Thymus (tissue), 11 donors: ENCODE data around the gene PPP2R1A. TPM values are rescaled to one million over a fixed set of nuclear protein-coding genes. Genes with fewer than 3 reads are reported as not detected.

Source experiments
- DNase-seq, 9 donors: peaks; one replicate each; pipeline ENCODE4 v3.0.0-alpha.2; 2013; ENCODE audit warnings: low spot score in 9 of 9, low read depth in 6 of 9, missing footprints in 1 of 9
- H3K27ac ChIP-seq, 2 donors: one replicate each; pipeline ENCODE4 v1.5.1; 2013; ENCODE audit warnings: control low read depth in 1 of 2, low read depth in 1 of 2, low read length in 1 of 2, mild to moderate bottlenecking in 1 of 2, moderate library complexity in 1 of 2
- H3K27me3 ChIP-seq, 2 donors: one replicate each; pipeline ENCODE4 v1.5.1; 2013; ENCODE audit warnings: low read length in 1 of 2; ENCODE audit not compliant: control insufficient read depth in 2 of 2, insufficient read depth in 1 of 2
- H3K36me3 ChIP-seq, 2 donors: one replicate each; pipeline ENCODE4 v1.5.1; 2013; ENCODE audit warnings: low read length in 1 of 2, mild to moderate bottlenecking in 1 of 2, moderate library complexity in 1 of 2; ENCODE audit not compliant: control insufficient read depth in 2 of 2, insufficient read depth in 2 of 2
- H3K4me1 ChIP-seq, 2 donors: one replicate each; pipeline ENCODE4 v1.5.1; 2013; ENCODE audit warnings: low read length in 2 of 2; ENCODE audit not compliant: control insufficient read depth in 2 of 2, insufficient read depth in 2 of 2
- H3K4me3 ChIP-seq, 2 donors: one replicate each; pipeline ENCODE4 v1.5.1; 2013; ENCODE audit warnings: low read length in 2 of 2, control low read depth in 1 of 2, mild to moderate bottlenecking in 1 of 2
- H3K9me3 ChIP-seq, 2 donors: one replicate each; pipeline ENCODE4 v1.5.1; 2013; ENCODE audit warnings: low read length in 1 of 2, mild to moderate bottlenecking in 1 of 2; ENCODE audit not compliant: control insufficient read depth in 2 of 2, insufficient read depth in 1 of 2
- WGBS: extraction: QIAGEN DNeasy Blood & Tissue Kit; methylation state at CpG from one replicate; pipeline ENCODE4 v1.1.7; 2013; 5-methylcytosine and 5-hydroxymethylcytosine counted together
- polyA plus RNA-seq: library from polyadenylated mRNA; stranded (reverse); fragments of 200-250 nt; gene quantifications from one replicate; pipeline ENCODE4 v1.2.3, GENCODE V29; 2013
- total RNA-seq: library from RNA; stranded (reverse); fragments of 120-200 nt; gene quantifications from one replicate; pipeline ENCODE4 v1.2.4, GENCODE V29; 2013
- donor health status: healthy.

Gene PPP2R1A
- total and polyA plus RNA-seq, 2 donors = 92.4 to 95.2 TPM

DNA sequence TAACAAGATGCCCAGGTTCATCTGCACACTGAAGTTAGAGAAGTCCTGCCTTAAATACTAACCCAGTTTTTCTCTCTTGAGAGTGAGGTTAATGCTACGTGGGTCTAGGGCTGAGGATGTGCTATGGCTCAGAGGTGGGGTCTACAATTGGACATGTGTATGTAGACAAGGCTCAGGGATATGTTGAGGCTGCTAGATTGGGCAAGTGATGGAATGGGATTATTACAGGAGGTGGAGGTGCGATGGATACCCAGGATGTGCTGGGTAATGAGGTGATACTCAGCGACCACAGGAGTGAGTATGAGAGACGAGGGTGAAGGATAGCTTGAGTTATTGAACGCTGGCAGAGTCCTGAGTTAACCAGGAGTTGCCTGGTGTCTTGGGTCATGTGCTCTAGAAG lies 38.1 kb downstream of the PPP2R1A start:
- 98% methylated on average over 5 of the region's 5 CpGs for WGBS
- Histone ChIP-seq H3K4me3 (no peak overlapping the region), H3K27me3 (no peaks in the 10 kb centered on the region), H3K9me3 (no peaks in the 10 kb centered on the region), H3K36me3 (peaks cover 43 to 49% of the 10 kb centered on the region in 2 donors), H3K27ac (no peak overlapping the region), H3K4me1 (no peaks in the 10 kb centered on the region)
- no peak for DNase-seq

DNA sequence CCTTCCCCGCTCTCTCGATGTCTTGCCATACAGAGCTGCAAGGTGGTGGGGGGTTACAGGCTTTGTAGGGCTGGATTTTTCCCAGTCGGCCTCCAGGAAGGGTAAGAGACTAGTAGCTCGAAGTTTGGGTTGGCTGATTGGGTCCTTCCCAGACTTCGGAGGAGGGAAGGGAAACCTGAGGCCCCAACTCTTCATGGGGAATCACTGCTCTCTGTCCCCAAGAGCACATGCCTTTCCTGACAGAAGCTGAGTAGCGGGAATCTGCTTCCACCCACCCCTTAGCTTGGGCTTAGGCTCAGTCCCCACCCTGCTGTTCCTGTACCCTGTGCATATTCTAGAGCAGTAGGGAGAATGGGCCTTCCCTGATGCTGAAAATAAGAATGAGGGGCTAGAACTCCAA lies 39.7 kb downstream of the PPP2R1A start:
- no peak overlapping the region for H3K4me3 ChIP-seq
- H3K27me3 ChIP-seq = no peaks in the 10 kb centered on the region
- no peak overlapping the region for H3K27ac ChIP-seq
- no peaks in the 10 kb centered on the region for H3K9me3 ChIP-seq
- no peaks in the 10 kb centered on the region for H3K4me1 ChIP-seq
- 99% methylated on average over 6 of the region's 6 CpGs for WGBS
- H3K36me3 ChIP-seq = peaks cover 29 to 33% of the 10 kb centered on the region in 2 donors
- DNase-seq = no peak

DNA sequence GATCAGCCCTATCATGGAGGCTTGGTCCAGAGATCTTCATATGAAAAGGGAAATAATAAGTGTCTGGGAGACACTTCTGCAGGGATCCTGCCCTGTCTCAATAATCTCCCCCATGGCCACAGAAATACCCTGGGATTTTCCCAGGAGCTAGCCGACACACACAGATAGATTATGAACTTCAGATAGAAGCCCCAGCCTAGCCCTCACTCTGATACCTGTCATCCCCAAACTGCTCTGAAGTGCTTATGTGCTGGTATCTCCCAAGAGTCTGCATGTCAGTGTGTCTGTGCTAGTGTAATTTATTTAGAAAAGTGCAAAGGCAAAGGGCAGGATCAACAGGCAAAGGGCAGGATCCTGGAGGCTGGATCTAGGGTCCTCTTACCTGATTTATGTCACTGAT lies 40.8 kb downstream of the PPP2R1A start:
- WGBS = 96% methylated on average over 1 of the region's 1 CpG

DNA sequence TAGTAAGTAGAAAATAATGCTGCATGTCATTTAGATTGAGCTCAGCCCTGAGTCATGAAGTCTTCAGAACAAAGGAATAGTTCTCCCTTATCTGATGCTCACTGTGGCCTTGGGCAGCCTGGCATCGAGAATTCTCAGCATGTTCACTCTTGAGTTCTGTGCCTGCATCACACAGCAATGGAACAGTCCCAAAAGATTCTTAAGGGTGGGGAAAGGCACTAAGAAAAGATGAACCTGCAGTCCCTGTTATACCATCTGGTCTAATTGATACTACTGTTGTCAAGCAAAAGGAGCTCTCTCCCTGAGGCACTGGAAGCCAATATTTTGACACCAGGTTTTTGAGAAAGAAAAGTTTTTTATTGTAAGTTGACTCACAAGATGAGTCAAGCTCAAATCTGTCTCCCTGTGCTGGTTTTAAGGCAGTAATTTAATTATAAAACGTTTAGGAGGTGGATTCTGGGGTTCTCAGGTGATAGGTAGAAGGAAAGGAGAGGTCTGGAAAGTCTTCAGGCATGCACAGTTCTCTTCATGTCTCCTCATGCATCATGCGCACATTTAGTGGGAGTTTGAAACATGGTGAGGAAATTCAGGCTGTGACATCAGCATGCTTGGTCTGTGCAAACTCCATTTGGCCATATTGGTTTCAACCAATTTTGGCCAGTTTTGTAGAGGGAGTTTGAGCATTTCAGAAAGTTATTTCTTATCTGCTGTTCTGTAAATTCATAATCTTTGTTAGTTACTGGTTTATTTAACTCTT lies 41.5 kb downstream of the PPP2R1A start:
- no peak for DNase-seq

More for the DNA sequence above, 40.8 kb downstream of the PPP2R1A start:
- H3K36me3 ChIP-seq = peaks cover 20 to 27% of the 10 kb centered on the region in 2 donors
- H3K4me1 ChIP-seq = no peaks in the 10 kb centered on the region
- H3K9me3 ChIP-seq = no peaks in the 10 kb centered on the region
- H3K27me3 ChIP-seq = no peaks in the 10 kb centered on the region
- H3K4me3 ChIP-seq = no peak overlapping the region
- no peak overlapping the region for H3K27ac ChIP-seq
- DNase-seq = no peak

DNA sequence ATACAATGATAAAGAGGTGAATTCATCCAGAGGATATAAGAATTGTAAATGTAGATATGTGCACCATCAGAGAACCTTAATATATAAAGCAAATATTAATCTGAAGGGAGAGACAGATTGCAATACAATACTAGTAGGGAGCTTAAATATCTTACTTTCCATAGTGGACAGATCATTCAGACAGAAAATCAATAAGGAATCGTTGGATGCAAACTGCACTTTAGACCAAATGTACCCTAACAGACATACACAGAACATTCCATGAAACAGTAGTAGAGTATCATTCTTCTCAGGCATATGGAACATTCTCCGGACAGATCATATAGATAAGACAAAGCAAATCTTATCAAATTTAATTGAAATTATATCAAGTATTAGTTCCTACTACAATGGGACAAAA lies 44.6 kb downstream of the PPP2R1A start:
- H3K9me3 ChIP-seq = no peaks in the 10 kb centered on the region
- H3K27me3 ChIP-seq = no peaks in the 10 kb centered on the region
- no peak overlapping the region for H3K4me3 ChIP-seq
- 99% methylated on average over 2 of the region's 2 CpGs for WGBS
- DNase-seq = no peak
- no peak overlapping the region for H3K27ac ChIP-seq
- no peaks in the 10 kb centered on the region for H3K36me3 ChIP-seq
- no peaks in the 10 kb centered on the region for H3K4me1 ChIP-seq

More for the DNA sequence above, 41.5 kb downstream of the PPP2R1A start:
- H3K27me3 ChIP-seq = no peaks in the 10 kb centered on the region
- H3K27ac ChIP-seq = no peak overlapping the region
- no peaks in the 10 kb centered on the region for H3K9me3 ChIP-seq
- no peaks in the 10 kb centered on the region for H3K4me1 ChIP-seq
- H3K36me3 ChIP-seq = peaks cover 14 to 21% of the 10 kb centered on the region in 2 donors
- no peak overlapping the region for H3K4me3 ChIP-seq
- 87% methylated on average over 3 of the region's 3 CpGs for WGBS

DNA sequence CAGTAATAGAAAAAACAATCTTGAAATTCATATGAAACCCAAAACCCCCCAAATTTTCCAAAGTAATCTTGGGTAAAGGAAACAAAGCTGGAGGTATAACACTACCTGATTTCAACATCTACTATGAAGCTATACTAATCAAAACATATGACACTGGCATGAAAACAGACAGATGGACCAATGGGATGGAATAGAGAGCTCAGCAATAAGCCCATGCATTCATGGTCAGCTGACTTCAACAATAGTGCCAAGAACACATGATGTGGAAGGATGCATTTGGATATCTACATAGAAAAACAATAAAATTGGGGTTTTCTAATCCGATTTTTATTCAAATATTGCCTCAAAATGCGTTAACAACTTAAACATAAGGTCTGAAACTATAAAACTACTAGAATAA lies 47.3 kb downstream of the PPP2R1A start:
- 72% methylated on average over 2 of the region's 2 CpGs for WGBS
- H3K4me3 ChIP-seq = no peak overlapping the region
- H3K27me3 ChIP-seq = no peaks in the 10 kb centered on the region
- no peak overlapping the region for H3K27ac ChIP-seq
- H3K9me3 ChIP-seq = no peaks in the 10 kb centered on the region
- H3K36me3 ChIP-seq = no peaks in the 10 kb centered on the region
- DNase-seq = no peak
- no peaks in the 10 kb centered on the region for H3K4me1 ChIP-seq

DNA sequence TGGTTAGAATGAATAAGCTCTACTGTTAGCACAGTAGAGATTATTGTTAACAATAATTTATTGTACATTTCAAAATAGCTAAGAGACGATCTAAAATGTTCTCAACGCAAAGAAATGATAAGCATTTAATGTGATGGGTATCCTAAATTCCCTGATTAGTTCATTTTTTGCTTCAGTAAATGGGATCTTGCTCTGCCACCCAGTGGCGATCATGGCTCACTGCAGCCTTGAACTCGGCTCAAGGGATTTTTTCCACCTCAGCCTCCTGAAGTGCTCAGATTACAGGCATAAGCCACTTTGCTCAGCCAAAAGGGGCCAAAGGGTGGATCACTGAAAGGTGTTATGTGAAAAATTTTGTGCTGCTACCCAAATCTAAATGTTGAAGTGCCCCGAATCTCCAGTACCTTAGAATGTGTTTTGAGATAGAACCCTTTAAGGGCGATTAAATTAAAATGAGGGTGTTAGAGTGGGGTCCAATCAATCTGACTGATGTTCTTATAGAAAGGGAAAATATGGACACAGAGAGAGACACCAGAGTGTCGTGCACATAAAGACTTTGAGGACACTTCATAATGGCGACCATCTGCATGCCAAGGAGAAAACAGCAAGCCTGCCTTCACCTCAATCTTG lies 48.0 kb downstream of the PPP2R1A start:
- H3K27me3 ChIP-seq = no peaks in the 10 kb centered on the region
- peak; percentile 8 to 70 (median 43) for DNase-seq
- 26% methylated on average over 8 of the region's 8 CpGs for WGBS
- H3K4me1 ChIP-seq = no peaks in the 10 kb centered on the region
- H3K36me3 ChIP-seq = no peaks in the 10 kb centered on the region
- H3K4me3 ChIP-seq = no peak overlapping the region
- no peaks in the 10 kb centered on the region for H3K9me3 ChIP-seq
- H3K27ac ChIP-seq = no peak overlapping the region

DNA sequence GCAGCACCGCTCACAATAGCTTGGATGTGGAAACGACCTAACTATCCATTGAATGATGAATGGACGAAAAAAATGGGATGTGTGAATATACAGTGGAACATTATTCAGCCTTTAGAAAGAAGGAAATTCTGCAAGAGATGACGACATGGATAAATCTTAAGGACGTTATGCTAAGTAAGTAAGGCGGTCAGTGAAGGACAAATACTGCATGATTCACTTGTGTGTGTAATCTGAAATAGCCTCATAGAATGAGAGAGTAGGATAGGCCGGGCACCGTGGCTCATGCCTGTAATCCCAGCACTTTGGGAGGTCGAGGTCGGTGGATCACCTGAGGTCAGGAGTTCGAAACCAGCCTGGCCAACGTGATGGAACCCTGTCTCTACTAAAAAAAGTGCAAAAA lies 54.2 kb downstream of the PPP2R1A start:
- H3K27me3 ChIP-seq = no peaks in the 10 kb centered on the region
- DNase-seq = no peak
- WGBS = 93% methylated on average over 12 of the region's 12 CpGs
- no peaks in the 10 kb centered on the region for H3K36me3 ChIP-seq
- H3K9me3 ChIP-seq = no peaks in the 10 kb centered on the region
- no peak overlapping the region for H3K27ac ChIP-seq
- no peaks in the 10 kb centered on the region for H3K4me1 ChIP-seq
- H3K4me3 ChIP-seq = no peak overlapping the region

DNA sequence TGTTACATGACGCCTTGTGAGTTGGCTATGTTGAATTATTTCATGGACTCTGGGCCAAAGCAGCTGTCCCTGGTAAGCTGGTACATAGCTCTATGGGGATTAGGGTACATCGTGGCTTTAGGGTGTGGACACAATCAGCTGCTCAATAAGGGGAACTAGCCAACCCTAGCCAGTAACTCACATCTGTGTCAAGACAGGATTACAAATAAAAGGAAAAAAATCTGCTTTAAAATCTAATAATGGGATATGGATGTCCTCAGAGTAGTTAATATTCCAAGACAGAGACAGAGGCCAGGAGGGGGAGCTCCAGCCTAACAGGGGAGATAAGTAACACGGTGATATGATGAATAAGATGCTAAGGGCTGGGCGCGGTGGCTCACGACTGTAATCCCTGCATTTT lies 58.4 kb downstream of the PPP2R1A start:
- Histone ChIP-seq H3K27me3 (no peaks in the 10 kb centered on the region), H3K27ac (no peak overlapping the region), H3K4me1 (no peaks in the 10 kb centered on the region), H3K9me3 (no peaks in the 10 kb centered on the region), H3K36me3 (no peaks in the 10 kb centered on the region), H3K4me3 (no peak overlapping the region)
- 20% methylated on average over 6 of the region's 6 CpGs for WGBS
- peak in 7 of 9 donors; percentile 8 to 58 (median 24) for DNase-seq
